Astrocyte of the spinal cord (primary cell): ENCODE results near the gene EMD.

ENCODE experiments used
- DNase-seq: peaks from one replicate; pipeline ENCODE4 v3.0.0; 2011; ENCODE audit warnings: low read depth, low spot score
- H3K4me3 ChIP-seq: 2 replicates; pipeline ENCODE4 v1.5.1; 2011; ENCODE audit warnings: low read depth, mild to moderate bottlenecking, low read length, moderate library complexity
- in situ Hi-C: cut with HindIII; loops from 2 replicates; pipeline ENCODE4 v1.10.0; 2017; ENCODE audit warnings: low sequenced_read_pairs
- TF ChIP-seq, protein P1 (sequence below): IDR thresholded peaks from 2 replicates; pipeline ENCODE4 v1.5.1; 2012; ENCODE audit warnings: low read depth, mild to moderate bottlenecking, low read length, inconsistent platforms

EMD gene

DNA sequence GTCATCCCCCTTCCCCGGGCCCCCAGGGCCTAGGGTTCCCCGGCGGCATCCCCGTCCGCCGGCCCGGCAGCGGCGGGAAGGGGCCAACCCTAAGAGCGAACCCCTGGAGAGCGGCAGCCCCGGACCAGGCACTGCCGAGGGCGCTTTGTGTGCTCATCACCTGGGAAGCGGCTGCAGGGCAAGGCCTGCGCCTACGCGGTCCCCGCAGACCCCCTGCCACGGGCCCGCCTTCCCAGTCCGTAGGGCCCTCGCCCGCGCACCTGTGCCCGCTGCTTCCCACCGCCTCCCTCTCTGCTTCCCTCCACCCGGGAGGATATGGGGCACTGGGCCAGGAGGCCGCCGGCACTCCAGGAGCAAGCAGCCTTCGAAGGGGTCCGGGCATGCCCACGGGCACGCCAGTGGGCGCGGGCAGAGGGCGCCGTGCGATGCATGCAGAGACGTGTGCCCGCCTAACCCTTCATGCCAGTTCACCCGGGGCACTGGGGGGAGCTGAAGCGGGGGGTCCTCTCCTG is 7.2 kb upstream of the EMD start:
- peak overlapping the region; percentile 44 for H3K4me3 ChIP-seq
- in situ Hi-C loops = no loop called here
- no peak for DNase-seq
- TF ChIP-seq, protein P1, sequence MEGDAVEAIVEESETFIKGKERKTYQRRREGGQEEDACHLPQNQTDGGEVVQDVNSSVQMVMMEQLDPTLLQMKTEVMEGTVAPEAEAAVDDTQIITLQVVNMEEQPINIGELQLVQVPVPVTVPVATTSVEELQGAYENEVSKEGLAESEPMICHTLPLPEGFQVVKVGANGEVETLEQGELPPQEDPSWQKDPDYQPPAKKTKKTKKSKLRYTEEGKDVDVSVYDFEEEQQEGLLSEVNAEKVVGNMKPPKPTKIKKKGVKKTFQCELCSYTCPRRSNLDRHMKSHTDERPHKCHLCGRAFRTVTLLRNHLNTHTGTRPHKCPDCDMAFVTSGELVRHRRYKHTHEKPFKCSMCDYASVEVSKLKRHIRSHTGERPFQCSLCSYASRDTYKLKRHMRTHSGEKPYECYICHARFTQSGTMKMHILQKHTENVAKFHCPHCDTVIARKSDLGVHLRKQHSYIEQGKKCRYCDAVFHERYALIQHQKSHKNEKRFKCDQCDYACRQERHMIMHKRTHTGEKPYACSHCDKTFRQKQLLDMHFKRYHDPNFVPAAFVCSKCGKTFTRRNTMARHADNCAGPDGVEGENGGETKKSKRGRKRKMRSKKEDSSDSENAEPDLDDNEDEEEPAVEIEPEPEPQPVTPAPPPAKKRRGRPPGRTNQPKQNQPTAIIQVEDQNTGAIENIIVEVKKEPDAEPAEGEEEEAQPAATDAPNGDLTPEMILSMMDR = no peak

DNA sequence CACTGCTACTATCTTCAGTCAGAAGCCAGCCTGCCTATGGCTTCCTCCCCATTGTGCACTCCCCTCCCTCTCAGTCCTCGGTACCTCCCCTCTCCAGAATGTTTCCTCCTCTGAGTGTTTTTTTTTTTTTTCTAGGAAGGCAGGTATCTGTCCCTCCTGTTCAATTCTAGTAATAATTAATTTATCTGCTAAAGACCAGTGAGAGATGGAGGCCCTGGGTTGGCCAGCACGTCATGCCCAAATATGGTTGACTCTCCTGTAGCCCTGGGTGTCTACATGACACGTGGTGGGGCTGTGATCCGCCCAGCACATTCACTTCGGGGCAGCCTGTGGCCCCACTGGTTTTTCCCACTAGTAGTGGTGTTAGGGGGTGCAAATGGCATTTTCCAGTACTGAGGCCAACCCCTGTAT is 6.5 kb upstream of the EMD start:
- TF ChIP-seq, protein P1 = no peak
- in situ Hi-C loops = no loop called here
- peak; percentile 37 for DNase-seq
- peak overlapping the region; percentile 44 for H3K4me3 ChIP-seq

DNA sequence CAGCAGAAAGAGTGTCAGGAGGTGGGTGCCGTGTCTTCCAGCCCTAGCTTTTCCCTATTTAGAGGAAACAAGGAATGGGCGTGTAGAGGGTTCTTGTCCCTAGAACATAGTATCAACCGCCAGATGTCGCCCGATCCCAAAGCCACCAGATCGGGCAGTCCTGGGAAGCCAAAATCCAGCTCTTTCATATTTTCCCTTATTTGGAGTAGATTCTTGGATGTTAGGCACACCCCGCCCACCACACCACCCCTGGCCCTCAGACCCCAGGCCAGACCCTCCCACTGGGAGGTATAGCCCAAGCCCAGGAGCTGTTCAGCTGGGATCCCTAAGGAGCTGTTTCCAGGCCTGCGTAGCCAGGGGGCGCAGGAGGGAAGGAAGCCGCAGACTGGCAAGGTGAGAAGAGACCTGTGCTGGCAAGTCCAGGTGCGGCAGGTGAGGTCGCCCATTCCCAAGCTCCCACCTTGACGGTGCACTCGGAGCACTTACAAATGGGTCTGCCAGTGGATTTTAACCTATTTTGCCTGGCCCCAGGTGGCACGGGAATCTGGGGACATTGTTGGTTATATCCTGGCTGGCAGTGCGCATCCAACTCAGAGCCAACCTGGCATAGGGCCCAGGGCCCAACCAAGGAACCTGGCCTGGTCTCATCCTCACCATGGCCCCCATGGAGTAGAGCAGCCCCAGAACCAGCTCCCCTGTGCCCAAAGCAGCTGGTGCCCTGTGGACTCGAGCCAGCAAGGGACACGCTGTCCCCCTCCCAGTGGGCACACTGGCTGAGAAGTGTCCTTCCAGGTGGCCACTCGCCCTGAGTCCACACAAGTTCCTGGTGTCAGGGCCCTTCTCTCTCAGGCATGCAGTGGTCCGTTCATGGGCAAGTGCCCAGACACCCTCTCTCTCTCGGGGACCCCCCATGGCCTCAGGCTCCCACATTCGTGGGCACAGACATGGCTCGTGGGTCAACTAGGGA is 5.5 kb upstream of the EMD start:
- H3K4me3 ChIP-seq = peak overlapping the region; percentile 55
- in situ Hi-C loops = no loop called here
- peak; percentile 79 for DNase-seq
- TF ChIP-seq, protein P1 = peak; percentile 62

DNA sequence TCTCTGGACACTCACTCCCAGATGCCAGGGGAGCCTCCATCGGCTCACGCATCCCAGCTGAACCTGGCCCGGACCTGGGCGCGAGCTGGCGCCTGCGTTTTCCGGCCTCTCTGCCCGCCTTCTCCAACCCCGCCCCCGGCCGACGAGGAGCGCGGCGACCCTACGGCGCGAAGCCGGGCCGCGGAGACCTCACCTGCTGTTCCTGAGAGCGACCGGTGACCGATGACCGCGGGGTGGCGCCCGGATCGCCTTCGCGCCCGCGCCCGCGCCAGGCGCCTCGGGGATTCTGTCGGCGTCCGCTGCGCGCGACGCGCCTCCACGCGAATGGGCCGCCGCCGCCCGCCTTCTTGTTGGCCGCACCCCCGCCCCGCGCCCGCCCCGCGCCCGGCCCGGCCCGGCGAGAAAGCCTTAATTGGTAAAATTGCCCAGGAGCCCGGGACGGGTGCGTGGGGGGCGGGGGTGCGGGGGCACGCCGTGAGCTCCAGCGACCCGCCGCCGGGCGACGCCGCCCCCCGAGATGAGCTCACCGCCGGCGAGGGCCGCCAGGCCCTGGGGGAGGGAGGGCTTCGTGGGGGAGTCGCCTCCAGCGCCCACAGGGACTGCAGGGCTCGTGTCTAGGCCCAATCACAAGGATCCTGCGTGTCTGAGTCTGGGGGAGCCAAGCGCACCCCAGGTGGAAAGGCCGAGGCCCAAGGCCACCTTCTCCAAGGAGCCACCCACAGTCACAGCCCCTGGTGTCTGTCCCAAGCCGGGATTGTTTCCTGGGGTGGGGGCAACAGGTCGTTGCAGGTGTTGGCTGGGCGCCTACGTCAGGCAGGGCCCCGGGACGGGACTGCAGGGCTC is 4.6 kb upstream of the EMD start, which contains the start of gene FLNA:
Gene FLNA (minus strand): TSS at position 322 of the 843 bp plus-strand sequence. CDS start 3,389 bp downstream, outside the sequence.
- TF ChIP-seq, protein P1 = no peak
- in situ Hi-C loops = no loop called here
- no peak for DNase-seq
- H3K4me3 ChIP-seq = peak within 1 kb of the TSS; percentile 55

DNA sequence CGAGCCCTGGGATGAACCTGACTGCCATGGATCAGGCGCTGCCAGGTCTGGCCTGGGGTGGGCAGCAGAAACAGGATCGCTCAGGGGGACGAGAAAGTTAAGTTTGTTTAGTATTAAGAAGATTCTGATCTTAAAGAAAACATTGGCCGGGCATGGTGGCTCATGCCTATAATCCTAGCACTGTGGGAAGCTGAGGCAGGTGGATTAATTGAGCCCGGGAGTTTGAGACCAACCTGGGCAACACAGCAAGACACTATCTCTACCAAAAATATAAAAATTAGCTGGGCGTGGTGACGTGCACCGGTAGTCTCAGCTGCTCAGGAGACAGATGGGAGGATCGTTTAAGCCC is 4.0 kb upstream of the EMD start:
- peak overlapping the region; percentile 32 for H3K4me3 ChIP-seq
- no peak for DNase-seq
- TF ChIP-seq, protein P1 = no peak
- in situ Hi-C loops = no loop called here

DNA sequence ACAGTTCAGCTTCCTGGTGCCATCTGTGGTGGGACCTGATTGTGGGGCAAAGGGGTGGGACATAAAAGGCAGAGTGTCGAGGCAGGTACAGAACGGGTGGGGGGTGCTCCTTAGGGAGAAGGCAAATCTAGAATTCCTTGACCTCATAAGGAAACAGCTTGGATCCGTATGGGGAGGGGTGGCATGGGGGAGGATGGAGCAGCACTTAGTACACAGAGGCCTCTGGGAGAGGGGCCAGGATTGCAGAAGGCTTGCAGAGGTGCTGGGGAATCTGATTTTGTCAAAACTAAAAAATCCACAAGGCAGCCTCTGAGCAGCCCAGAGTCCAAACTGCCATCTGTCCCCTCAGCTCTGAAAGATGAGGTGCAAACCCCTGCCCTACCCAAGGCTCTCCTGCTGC is 2.3 kb upstream of the EMD start:
- in situ Hi-C loops = no loop called here

More for the DNA sequence above, 2.3 kb upstream of the EMD start:
- TF ChIP-seq, protein P1 = no peak
- no peak for DNase-seq
- no peak overlapping the region for H3K4me3 ChIP-seq
